Measurements from ENCODE around the gene RAD51B.

DNA sequence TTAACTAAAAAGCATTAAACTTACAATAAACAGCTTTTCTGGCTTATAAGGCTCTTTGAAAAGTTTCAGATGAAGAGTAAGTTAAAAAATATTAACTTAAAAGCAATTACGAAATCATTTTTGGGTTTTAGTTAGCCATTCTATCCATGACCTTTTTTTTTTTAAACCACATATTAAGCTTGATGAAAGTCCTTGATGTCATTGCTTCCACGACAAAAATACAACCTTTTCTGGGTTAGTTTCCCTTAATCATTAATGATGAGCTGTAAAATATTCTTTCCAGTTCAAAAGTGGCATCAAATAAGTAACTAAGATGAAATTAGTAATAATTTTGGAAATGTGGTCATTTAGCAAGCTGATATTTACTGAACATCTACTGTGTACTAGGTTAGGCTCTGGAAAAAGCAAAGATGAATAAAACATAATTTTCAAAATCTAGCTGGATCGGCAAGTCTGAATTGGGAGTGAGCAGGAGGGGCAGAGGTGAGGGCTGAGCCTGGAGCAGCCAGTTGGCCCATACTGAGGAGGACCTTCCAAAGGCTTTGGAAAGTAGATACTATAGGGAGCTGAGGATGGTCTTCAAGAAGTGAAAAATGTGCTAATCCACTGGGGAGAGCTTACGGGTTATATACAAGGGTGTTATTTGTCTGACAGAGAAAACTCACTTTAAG is 628.1 kb downstream of the RAD51B start:
- TF ChIP-seq, protein P1, sequence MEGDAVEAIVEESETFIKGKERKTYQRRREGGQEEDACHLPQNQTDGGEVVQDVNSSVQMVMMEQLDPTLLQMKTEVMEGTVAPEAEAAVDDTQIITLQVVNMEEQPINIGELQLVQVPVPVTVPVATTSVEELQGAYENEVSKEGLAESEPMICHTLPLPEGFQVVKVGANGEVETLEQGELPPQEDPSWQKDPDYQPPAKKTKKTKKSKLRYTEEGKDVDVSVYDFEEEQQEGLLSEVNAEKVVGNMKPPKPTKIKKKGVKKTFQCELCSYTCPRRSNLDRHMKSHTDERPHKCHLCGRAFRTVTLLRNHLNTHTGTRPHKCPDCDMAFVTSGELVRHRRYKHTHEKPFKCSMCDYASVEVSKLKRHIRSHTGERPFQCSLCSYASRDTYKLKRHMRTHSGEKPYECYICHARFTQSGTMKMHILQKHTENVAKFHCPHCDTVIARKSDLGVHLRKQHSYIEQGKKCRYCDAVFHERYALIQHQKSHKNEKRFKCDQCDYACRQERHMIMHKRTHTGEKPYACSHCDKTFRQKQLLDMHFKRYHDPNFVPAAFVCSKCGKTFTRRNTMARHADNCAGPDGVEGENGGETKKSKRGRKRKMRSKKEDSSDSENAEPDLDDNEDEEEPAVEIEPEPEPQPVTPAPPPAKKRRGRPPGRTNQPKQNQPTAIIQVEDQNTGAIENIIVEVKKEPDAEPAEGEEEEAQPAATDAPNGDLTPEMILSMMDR (conservative IDR thresholded peaks at IDR 0.05) = no peak
- no peak for TF ChIP-seq EZH2 (IDR thresholded peaks at IDR 0.05; ENCODE audit: low read depth)
